Gastrocnemius medialis (tissue), 4 donors: ENCODE measurements around the gene B3GLCT. TPM values are rescaled to one million over a fixed set of nuclear protein-coding genes. Genes with fewer than 3 reads are reported as not detected.

Source experiments
- ATAC-seq, 2 donors: fragments of 150-250 bp; one replicate each; pipeline ENCODE4 v1.9.1; 2016
- DNase-seq, 2 donors: peaks; one replicate each; pipeline ENCODE4 v3.0.0-alpha.2; 2019
- H3K27ac ChIP-seq, 4 donors: fragments of 200-600 bp; sonication (generic); 1 replicate in 1 of 4; 2 replicates in 3 of 4; pipeline ENCODE4 v1.5.1; 2016 to 2018; ENCODE audit warnings: mild to moderate bottlenecking in 2 of 4, moderate library complexity in 1 of 4
- H3K27me3 ChIP-seq, 3 donors: fragments of 200-600 bp; sonication (generic) in 2 of 3; 1 replicate in 1 of 3; 2 replicates in 2 of 3; pipeline versions ENCODE4 v1.5.1 to v1.6.0; 2016 to 2019; ENCODE audit warnings: mild to moderate bottlenecking in 1 of 3, moderate library complexity in 1 of 3
- H3K36me3 ChIP-seq, 2 donors: fragments of 200-600 bp; sonication (generic) in 1 of 2; one replicate each; pipeline ENCODE4 v1.5.1; 2017 to 2018
- H3K4me1 ChIP-seq, 2 donors: fragments of 200-600 bp; sonication (generic) in 1 of 2; one replicate each; pipeline ENCODE4 v1.5.1; 2016 to 2017; ENCODE audit warnings: mild to moderate bottlenecking in 2 of 2
- H3K4me3 ChIP-seq, 4 donors: fragments of 200-600 bp; sonication (generic) in 3 of 4; 1 replicate in 1 of 4; 2 replicates in 3 of 4; pipeline ENCODE4 v1.5.1; 2016 to 2019; ENCODE audit warnings: mild to moderate bottlenecking in 2 of 4
- H3K9me3 ChIP-seq, 3 donors: fragments of 200-600 bp; sonication (generic) in 2 of 3; 1 replicate in 1 of 3; 2 replicates in 2 of 3; pipeline ENCODE4 v1.5.1; 2016 to 2019
- POLR2A ChIP-seq, 2 donors: fragments of 450-650 bp; IDR thresholded peaks; one replicate each; pipeline ENCODE4 v1.6.1; 2017; ENCODE audit warnings: antibody characterized with exemption in 2 of 2, mild to moderate bottlenecking in 2 of 2, moderate library complexity in 2 of 2
- in situ Hi-C, 4 donors: fragments of 200-750 bp; cut with MboI; loops; one replicate each; pipeline versions ENCODE4 v1.15.0 to v1.8.0; 2017; ENCODE audit warnings: low sequenced_read_pairs in 4 of 4
- intact Hi-C: fragments of 100-400 bp; cut with DNase I; formaldehyde crosslinking; loops from one replicate; pipeline ENCODE4 v1.15.1; 2023; ENCODE audit warnings: low total_unique reads
- total RNA-seq, 4 donors: library from RNA; depleted of rRNA; stranded (reverse); fragments of >200 nt; gene quantifications; one replicate each; pipeline versions ENCODE4 v1.1.0 to v1.2.3, GENCODE V29; 2016
- TF ChIP-seq, protein P1 (sequence below), 5 experiments: fragments of 450-650 bp in 3 of 5; fragments of 200-600 bp in 2 of 5; sonication (generic) in 2 of 5; IDR thresholded peaks in 4 of 5; conservative IDR thresholded peaks in 1 of 5; 1 replicate in 4 of 5; 2 replicates in 1 of 5; pipeline ENCODE4 v1.5.1; 2016 to 2019; ENCODE audit warnings: antibody characterized with exemption in 5 of 5, mild to moderate bottlenecking in 3 of 5, moderate library complexity in 3 of 5

Gene B3GLCT
- total RNA-seq, 4 donors from 2014 or later: 2.4 to 4.8 (median 3.6) TPM

DNA sequence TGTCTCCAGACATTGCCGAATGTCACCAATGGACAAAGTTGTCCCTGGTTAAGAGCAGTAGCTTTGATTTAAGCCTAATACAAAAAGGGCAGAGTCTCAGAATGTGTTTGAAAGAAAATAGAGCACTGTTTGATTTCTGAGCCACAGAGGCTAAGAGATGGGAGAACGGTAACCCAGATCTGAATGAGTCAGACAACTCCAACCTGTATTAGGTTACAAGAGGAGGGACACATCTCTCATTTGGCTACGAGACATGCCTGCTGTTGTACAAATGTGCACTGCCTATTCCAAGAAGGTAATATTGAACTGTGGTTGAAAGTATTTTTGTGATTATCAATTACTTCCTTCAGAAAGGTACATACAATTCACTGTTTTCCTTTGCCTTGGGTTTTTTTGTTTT is 33.2 kb upstream of the B3GLCT start:
- Histone ChIP-seq H3K27me3 (no peaks in the 10 kb centered on the region), H3K27ac (peak overlapping the region in 3 of 4 donors; percentile 18 to 63 (median 32)), H3K4me3 (no peak overlapping the region), H3K4me1 (peaks cover 14 to 26% of the 10 kb centered on the region in 2 donors), H3K9me3 (no peaks in the 10 kb centered on the region), H3K36me3 (no peaks in the 10 kb centered on the region)
- intact Hi-C loops: no loop called here
- DNase-seq (no peak), ATAC-seq (peak; percentile 39 to 64)
- in situ Hi-C loops: loop anchor here in 1 of 4 donors (25.0 kb wide), 1 partner anchor 554 kb away; the partner anchor contains the start of gene USPL1
- TF ChIP-seq, protein P1, sequence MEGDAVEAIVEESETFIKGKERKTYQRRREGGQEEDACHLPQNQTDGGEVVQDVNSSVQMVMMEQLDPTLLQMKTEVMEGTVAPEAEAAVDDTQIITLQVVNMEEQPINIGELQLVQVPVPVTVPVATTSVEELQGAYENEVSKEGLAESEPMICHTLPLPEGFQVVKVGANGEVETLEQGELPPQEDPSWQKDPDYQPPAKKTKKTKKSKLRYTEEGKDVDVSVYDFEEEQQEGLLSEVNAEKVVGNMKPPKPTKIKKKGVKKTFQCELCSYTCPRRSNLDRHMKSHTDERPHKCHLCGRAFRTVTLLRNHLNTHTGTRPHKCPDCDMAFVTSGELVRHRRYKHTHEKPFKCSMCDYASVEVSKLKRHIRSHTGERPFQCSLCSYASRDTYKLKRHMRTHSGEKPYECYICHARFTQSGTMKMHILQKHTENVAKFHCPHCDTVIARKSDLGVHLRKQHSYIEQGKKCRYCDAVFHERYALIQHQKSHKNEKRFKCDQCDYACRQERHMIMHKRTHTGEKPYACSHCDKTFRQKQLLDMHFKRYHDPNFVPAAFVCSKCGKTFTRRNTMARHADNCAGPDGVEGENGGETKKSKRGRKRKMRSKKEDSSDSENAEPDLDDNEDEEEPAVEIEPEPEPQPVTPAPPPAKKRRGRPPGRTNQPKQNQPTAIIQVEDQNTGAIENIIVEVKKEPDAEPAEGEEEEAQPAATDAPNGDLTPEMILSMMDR (IDR thresholded peaks at IDR 0.05 in 4 of 5, conservative IDR thresholded peaks at IDR 0.05 in 1 of 5): no peak
- no peak for TF ChIP-seq POLR2A (IDR thresholded peaks at IDR 0.05)

DNA sequence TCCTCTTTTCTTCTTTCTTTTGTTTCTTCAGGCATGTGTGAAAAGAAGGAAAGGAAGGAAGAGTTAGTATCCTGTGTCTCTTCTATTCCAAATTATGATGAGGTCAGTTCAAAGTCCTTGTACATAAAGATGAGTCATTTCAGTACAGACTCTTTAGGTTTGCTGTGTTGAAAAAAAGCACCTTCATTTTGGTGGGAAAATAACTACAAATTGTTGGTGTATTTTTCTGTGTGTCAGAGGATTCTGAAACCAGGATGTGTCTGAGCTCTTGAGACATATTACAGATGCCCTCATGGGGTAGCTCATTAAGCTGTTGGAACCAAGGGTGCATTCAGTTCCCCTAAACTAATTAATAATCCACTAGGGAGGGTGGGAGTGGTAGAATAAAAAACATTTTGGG is 32.3 kb upstream of the B3GLCT start:
- in situ Hi-C loops: loop anchor here in 1 of 4 donors (25.0 kb wide), 1 partner anchor 555 kb away; the partner anchor contains the start of gene USPL1
- intact Hi-C loops: no loop called here
- TF ChIP-seq, protein P1 (IDR thresholded peaks at IDR 0.05 in 4 of 5, conservative IDR thresholded peaks at IDR 0.05 in 1 of 5): no peak
- no peak for TF ChIP-seq POLR2A (IDR thresholded peaks at IDR 0.05)

DNA sequence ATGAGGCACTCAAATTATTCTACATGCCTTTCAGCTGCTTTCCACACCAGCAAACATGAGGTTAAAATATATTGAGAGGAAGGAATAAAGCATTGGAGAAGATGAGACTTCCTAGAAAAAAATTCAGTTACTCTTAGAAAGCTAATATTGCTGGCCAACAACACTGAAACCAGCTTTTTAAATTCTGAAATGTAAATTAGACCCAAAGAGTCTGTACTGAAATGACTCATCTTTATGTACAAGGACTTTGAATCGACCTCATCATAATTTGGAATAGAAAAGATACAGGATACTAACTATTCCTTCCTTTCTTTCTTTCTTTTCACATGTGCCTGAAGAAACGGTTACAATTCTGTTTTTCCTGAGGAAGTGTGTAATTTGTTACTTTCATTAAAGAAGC is 31.6 kb upstream of the B3GLCT start:
- no peaks in the 10 kb centered on the region for H3K9me3 ChIP-seq
- intact Hi-C loops: no loop called here
- no peaks in the 10 kb centered on the region for H3K36me3 ChIP-seq
- no peak for TF ChIP-seq POLR2A (IDR thresholded peaks at IDR 0.05)
- TF ChIP-seq, protein P1 (IDR thresholded peaks at IDR 0.05 in 4 of 5, conservative IDR thresholded peaks at IDR 0.05 in 1 of 5): no peak
- H3K27me3 ChIP-seq: no peaks in the 10 kb centered on the region
- no peak overlapping the region for H3K4me3 ChIP-seq
- H3K27ac ChIP-seq: no peak overlapping the region
- no peak for DNase-seq
- H3K4me1 ChIP-seq: peaks cover 9 to 20% of the 10 kb centered on the region in 2 donors
- in situ Hi-C loops: loop anchor here in 1 of 4 donors (25.0 kb wide), 1 partner anchor 556 kb away; the partner anchor contains the start of gene USPL1
- ATAC-seq: no peak

More for the DNA sequence above, 32.3 kb upstream of the B3GLCT start:
- DNase-seq: no peak
- Histone ChIP-seq H3K36me3 (no peaks in the 10 kb centered on the region), H3K27me3 (no peaks in the 10 kb centered on the region), H3K9me3 (no peaks in the 10 kb centered on the region), H3K4me1 (peaks cover 14 to 26% of the 10 kb centered on the region in 2 donors), H3K27ac (no peak overlapping the region), H3K4me3 (no peak overlapping the region)
- ATAC-seq: no peak

DNA sequence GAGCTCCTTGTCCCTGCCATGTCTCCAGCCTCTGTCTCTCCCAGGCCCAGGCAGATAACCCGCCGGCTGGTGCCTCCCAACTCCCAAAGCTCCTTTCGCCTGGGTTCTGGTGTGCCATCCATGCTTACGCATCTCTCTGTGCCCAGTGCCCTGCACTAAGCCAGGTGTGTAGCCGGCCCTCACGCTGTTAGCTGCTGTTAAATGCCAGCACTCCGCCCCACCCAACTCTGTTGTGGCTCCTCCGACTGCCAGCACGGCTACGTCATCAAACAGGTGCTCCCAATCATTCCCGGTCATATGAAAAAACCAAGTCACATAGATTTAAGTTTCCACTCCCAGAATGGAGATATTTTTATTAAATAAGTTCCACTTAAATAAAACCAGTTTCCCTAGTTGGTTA is 31.0 kb upstream of the B3GLCT start:
- intact Hi-C loops (no loop called here), in situ Hi-C loops (loop anchor here in 1 of 4 donors (25.0 kb wide), 1 partner anchor 556 kb away; the partner anchor contains the start of gene USPL1)
- H3K27ac ChIP-seq: no peak overlapping the region
- H3K4me1 ChIP-seq: peaks cover 4 to 14% of the 10 kb centered on the region in 2 donors
- H3K36me3 ChIP-seq: no peaks in the 10 kb centered on the region
- no peaks in the 10 kb centered on the region for H3K27me3 ChIP-seq
- TF ChIP-seq, protein P1 (IDR thresholded peaks at IDR 0.05 in 4 of 5, conservative IDR thresholded peaks at IDR 0.05 in 1 of 5): no peak
- no peak for TF ChIP-seq POLR2A (IDR thresholded peaks at IDR 0.05)
- ATAC-seq (no peak), DNase-seq (no peak)
- no peak overlapping the region for H3K4me3 ChIP-seq
- H3K9me3 ChIP-seq: no peaks in the 10 kb centered on the region
